Measurements from ENCODE around the gene CAPRIN2. TPM values are rescaled to one million over a fixed set of nuclear protein-coding genes. Genes with fewer than 3 reads are reported as not detected.

CAPRIN2 gene
- polyA plus RNA-seq, 1 donor from 2014 or later = 132 TPM

DNA sequence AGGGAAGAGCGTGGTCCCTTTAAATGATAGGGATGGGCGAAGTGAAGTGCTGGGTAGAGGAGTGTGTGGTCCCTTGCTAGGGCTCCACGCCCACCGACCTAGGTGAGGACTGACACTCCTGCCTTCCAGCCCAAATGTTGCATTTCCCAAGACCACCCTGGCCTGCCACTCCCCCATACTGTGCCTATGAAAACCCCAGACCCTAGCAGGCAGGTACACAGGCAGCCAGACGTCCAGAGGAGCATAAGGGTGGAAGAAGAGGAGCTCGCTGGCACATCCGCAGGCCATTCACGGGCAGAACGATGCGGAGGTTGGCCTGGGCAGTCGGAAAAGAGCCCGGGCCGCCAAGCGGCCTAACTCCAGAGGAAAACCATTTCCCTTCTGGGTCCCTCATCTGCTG is 58.3 kb downstream of the CAPRIN2 start:
- Histone ChIP-seq H3K9ac (ENCODE audit: low read length) (peak overlapping the region; percentile 79), H3K4me3 (ENCODE audit: low read length) (peak overlapping the region; percentile 94), H3K4me2 (ENCODE audit: low read length) (peak overlapping the region; percentile 80), H3F3A (ENCODE audit: insufficient read depth, low read length, poor library complexity, severe bottlenecking) (no peaks in the 10 kb centered on the region), H3K27me3 (ENCODE audit: insufficient read depth, low read depth, low read length) (no peaks in the 10 kb centered on the region), H3K36me3 (ENCODE audit: insufficient read depth, low read length) (no peaks in the 10 kb centered on the region), H3K79me2 (replicated peaks; ENCODE audit: insufficient read depth, low read length) (peaks cover 16% of the 10 kb centered on the region), H2AFZ (ENCODE audit: low read depth, low read length) (peak overlapping the region; percentile 91), H4K20me1 (ENCODE audit: insufficient read depth) (no peaks in the 10 kb centered on the region), H3K27ac (ENCODE audit: low read length) (no peak overlapping the region), H3K9me2 (ENCODE audit: insufficient read depth, low read length) (no peaks in the 10 kb centered on the region), H3K9me3 (ENCODE audit: low read length) (no peaks in the 10 kb centered on the region)
- TF ChIP-seq MXI1 (conservative IDR thresholded peaks at IDR 0.05; ENCODE audit: poor library complexity, severe bottlenecking) = no peak
- no peak for TF ChIP-seq TAF1 (IDR thresholded peaks at IDR 0.05; ENCODE audit: low read depth)
- no peak for TF ChIP-seq EZH2 (IDR thresholded peaks at IDR 0.05; ENCODE audit: borderline replicate concordance, insufficient read depth, low read length, poor library complexity, severe bottlenecking)
- TF ChIP-seq POLR2AphosphoS5 (IDR thresholded peaks at IDR 0.05) = no peak
- TF ChIP-seq, protein P1, sequence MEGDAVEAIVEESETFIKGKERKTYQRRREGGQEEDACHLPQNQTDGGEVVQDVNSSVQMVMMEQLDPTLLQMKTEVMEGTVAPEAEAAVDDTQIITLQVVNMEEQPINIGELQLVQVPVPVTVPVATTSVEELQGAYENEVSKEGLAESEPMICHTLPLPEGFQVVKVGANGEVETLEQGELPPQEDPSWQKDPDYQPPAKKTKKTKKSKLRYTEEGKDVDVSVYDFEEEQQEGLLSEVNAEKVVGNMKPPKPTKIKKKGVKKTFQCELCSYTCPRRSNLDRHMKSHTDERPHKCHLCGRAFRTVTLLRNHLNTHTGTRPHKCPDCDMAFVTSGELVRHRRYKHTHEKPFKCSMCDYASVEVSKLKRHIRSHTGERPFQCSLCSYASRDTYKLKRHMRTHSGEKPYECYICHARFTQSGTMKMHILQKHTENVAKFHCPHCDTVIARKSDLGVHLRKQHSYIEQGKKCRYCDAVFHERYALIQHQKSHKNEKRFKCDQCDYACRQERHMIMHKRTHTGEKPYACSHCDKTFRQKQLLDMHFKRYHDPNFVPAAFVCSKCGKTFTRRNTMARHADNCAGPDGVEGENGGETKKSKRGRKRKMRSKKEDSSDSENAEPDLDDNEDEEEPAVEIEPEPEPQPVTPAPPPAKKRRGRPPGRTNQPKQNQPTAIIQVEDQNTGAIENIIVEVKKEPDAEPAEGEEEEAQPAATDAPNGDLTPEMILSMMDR (IDR thresholded peaks at IDR 0.05; ENCODE audit: poor library complexity, severe bottlenecking) = no peak
- no peak for TF ChIP-seq EP300 (conservative IDR thresholded peaks at IDR 0.05; ENCODE audit: poor library complexity, severe bottlenecking)
- TF ChIP-seq, protein P2, sequence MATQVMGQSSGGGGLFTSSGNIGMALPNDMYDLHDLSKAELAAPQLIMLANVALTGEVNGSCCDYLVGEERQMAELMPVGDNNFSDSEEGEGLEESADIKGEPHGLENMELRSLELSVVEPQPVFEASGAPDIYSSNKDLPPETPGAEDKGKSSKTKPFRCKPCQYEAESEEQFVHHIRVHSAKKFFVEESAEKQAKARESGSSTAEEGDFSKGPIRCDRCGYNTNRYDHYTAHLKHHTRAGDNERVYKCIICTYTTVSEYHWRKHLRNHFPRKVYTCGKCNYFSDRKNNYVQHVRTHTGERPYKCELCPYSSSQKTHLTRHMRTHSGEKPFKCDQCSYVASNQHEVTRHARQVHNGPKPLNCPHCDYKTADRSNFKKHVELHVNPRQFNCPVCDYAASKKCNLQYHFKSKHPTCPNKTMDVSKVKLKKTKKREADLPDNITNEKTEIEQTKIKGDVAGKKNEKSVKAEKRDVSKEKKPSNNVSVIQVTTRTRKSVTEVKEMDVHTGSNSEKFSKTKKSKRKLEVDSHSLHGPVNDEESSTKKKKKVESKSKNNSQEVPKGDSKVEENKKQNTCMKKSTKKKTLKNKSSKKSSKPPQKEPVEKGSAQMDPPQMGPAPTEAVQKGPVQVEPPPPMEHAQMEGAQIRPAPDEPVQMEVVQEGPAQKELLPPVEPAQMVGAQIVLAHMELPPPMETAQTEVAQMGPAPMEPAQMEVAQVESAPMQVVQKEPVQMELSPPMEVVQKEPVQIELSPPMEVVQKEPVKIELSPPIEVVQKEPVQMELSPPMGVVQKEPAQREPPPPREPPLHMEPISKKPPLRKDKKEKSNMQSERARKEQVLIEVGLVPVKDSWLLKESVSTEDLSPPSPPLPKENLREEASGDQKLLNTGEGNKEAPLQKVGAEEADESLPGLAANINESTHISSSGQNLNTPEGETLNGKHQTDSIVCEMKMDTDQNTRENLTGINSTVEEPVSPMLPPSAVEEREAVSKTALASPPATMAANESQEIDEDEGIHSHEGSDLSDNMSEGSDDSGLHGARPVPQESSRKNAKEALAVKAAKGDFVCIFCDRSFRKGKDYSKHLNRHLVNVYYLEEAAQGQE (IDR thresholded peaks at IDR 0.05; ENCODE audit: borderline replicate concordance) = no peak
- TF ChIP-seq RAD21 (conservative IDR thresholded peaks at IDR 0.05) = no peak
- no peak for TF ChIP-seq SMC3 (conservative IDR thresholded peaks at IDR 0.05; ENCODE audit: poor library complexity)

DNA sequence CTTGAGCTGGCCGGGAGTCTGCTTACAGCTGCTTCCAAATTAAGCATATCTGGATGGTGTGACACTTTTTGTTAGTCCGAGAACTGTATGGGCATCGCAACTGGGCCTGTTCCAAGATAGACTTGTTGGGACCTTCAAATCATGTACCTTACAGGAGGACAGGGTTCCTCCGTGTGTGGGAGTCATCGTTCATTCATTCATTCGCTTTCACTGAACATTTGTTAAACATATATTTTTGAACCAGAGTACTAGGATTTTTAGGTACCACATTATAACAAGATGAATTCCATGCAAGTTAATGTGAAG is 58.7 kb downstream of the CAPRIN2 start:
- no peaks in the 10 kb centered on the region for H3K36me3 ChIP-seq (ENCODE audit: insufficient read depth, low read length)
- H3K9me2 ChIP-seq (ENCODE audit: insufficient read depth, low read length) = no peaks in the 10 kb centered on the region
- peak overlapping the region; percentile 80 for H3K4me2 ChIP-seq (ENCODE audit: low read length)
- peak overlapping the region; percentile 79 for H3K9ac ChIP-seq (ENCODE audit: low read length)
- H3K27ac ChIP-seq (ENCODE audit: low read length) = no peak overlapping the region
- TF ChIP-seq MXI1 (conservative IDR thresholded peaks at IDR 0.05; ENCODE audit: poor library complexity, severe bottlenecking) (no peak), SMC3 (conservative IDR thresholded peaks at IDR 0.05; ENCODE audit: poor library complexity) (no peak), RAD21 (conservative IDR thresholded peaks at IDR 0.05) (no peak), EZH2 (IDR thresholded peaks at IDR 0.05; ENCODE audit: borderline replicate concordance, insufficient read depth, low read length, poor library complexity, severe bottlenecking) (no peak), TAF1 (IDR thresholded peaks at IDR 0.05; ENCODE audit: low read depth) (no peak), EP300 (conservative IDR thresholded peaks at IDR 0.05; ENCODE audit: poor library complexity, severe bottlenecking) (no peak), POLR2AphosphoS5 (IDR thresholded peaks at IDR 0.05) (no peak)
- TF ChIP-seq, protein P1 (IDR thresholded peaks at IDR 0.05; ENCODE audit: poor library complexity, severe bottlenecking) = no peak
- TF ChIP-seq, protein P2 (IDR thresholded peaks at IDR 0.05; ENCODE audit: borderline replicate concordance) = no peak
- no peaks in the 10 kb centered on the region for H3K9me3 ChIP-seq (ENCODE audit: low read length)
- peak overlapping the region; percentile 94 for H3K4me3 ChIP-seq (ENCODE audit: low read length)
- no peaks in the 10 kb centered on the region for H3K27me3 ChIP-seq (ENCODE audit: insufficient read depth, low read depth, low read length)
- H3K79me2 ChIP-seq (replicated peaks; ENCODE audit: insufficient read depth, low read length) = peaks cover 16% of the 10 kb centered on the region
- H4K20me1 ChIP-seq (ENCODE audit: insufficient read depth) = no peaks in the 10 kb centered on the region
- no peaks in the 10 kb centered on the region for H3F3A ChIP-seq (ENCODE audit: insufficient read depth, low read length, poor library complexity, severe bottlenecking)
- H2AFZ ChIP-seq (ENCODE audit: low read depth, low read length) = peak overlapping the region; percentile 91
